ENCODE measurements around the gene DLG5.

DLG5 gene

DNA sequence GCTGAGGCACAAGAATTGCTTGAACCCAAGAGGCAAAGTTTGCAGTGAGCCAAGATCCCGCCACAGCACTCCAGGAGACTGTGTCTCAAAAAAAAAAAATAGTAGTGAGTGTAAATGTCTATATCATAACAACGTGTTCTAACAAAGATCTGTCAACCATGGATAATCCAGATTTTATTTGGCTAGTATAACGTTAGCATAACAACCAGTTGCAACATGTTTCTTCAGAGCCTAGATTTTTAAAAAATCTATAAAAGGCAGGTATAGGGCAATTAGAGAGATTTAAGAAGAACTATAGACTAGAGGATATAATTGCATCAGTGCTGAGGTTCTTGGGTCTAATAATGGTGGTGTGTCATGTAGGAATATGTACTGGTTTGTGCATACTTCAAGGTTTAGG, 30.5 kb downstream of the DLG5 start:
- Histone ChIP-seq H3K27ac (no peak overlapping the region), H3K9me3 (no peaks in the 10 kb centered on the region), H3K9ac (no peak overlapping the region), H3K4me1 (peaks cover 19% of the 10 kb centered on the region), H3K4me2 (no peak overlapping the region), H3K36me3 (no peaks in the 10 kb centered on the region), H4K20me1 (peaks cover 85% of the 10 kb centered on the region), H3K27me3 (no peaks in the 10 kb centered on the region), H3K4me3 (no peak overlapping the region)
- no peak for TF ChIP-seq Cebpa-rat (IDR thresholded peaks at IDR 0.05)

DNA sequence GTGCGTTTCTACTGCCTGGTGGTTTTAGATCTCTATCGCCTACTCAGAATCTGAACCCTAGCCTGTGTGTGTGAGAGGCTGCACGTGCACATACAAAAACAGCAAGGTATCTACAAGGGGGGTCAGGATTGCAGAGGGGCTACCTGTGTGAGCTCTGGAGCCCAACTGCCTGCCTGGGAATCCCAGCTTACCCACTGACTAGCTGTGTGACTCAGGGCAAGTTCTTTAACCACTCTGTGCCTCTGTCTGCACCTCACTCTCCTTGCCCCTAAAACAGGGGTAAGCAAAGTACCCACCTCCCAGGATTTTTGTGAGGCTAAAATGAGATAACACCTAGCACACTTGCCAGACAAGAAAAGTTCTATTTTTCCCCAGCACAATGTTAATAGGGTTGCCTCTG, 32.5 kb downstream of the DLG5 start:
- Histone ChIP-seq H3K4me2 (no peak overlapping the region), H3K9me3 (no peaks in the 10 kb centered on the region), H4K20me1 (peaks cover 90% of the 10 kb centered on the region), H3K9ac (no peak overlapping the region), H3K4me3 (no peak overlapping the region), H3K4me1 (peaks cover 8% of the 10 kb centered on the region), H3K36me3 (no peaks in the 10 kb centered on the region), H3K27me3 (no peaks in the 10 kb centered on the region), H3K27ac (no peak overlapping the region)
- TF ChIP-seq Cebpa-rat (IDR thresholded peaks at IDR 0.05), result no peak

GRCh38 chr10:77893386-77893785, 33.2 kb downstream of the DLG5 start:
- H3K27ac ChIP-seq, result no peak overlapping the region
- no peak overlapping the region for H3K4me3 ChIP-seq
- no peaks in the 10 kb centered on the region for H3K27me3 ChIP-seq
- H3K9me3 ChIP-seq, result no peaks in the 10 kb centered on the region
- no peak overlapping the region for H3K4me2 ChIP-seq
- peaks cover 1% of the 10 kb centered on the region; the same call in 1 of the 2 replicates for H3K4me1 ChIP-seq
- H3K9ac ChIP-seq, result no peak overlapping the region
- H3K36me3 ChIP-seq, result no peaks in the 10 kb centered on the region
- peaks cover 90% of the 10 kb centered on the region for H4K20me1 ChIP-seq
- TF ChIP-seq Cebpa-rat (IDR thresholded peaks at IDR 0.05), result no peak

GRCh38 chr10:77892761-77893160, 33.8 kb downstream of the DLG5 start:
- Histone ChIP-seq H3K36me3 (no peaks in the 10 kb centered on the region), H3K9me3 (no peaks in the 10 kb centered on the region), H3K27ac (no peak overlapping the region), H3K9ac (no peak overlapping the region), H4K20me1 (peaks cover 90% of the 10 kb centered on the region), H3K27me3 (no peaks in the 10 kb centered on the region), H3K4me3 (no peak overlapping the region), H3K4me2 (no peak overlapping the region), H3K4me1 (no peaks in the 10 kb centered on the region)
- no peak for TF ChIP-seq Cebpa-rat (IDR thresholded peaks at IDR 0.05)

DNA sequence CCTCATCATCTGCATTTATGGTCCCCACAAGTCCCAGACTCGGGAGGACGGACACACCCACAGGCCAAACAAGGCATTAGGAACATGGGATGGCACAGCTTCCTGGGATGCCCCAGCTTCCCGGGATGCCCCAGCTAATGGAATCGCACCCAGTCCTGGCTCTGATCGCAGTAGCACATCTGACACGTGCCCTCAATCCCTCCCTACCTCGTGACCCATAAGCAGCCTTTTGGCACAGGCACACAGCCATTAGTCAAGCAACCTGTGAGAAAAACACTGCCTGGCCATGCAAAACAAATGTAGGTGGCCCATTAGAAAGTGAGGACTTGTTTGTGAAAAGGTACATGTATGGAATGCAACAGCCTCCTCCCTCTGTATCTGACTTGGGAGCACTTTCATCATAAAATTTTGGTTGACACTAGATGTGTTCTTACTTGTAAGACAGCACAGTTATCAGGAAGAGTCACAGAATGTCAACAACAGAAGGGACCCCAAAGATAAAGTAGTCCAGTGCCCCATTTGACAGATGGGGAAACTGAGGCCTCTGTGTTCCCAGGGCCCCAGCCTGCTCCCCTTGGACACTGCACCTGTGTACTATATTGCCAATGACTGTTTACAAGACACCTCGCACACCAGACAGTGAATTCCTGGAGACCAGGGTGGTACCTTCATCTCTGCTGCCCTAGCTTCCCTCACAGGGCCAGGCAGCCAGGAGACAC, 34.4 kb downstream of the DLG5 start:
- Histone ChIP-seq H3K9me3 (no peaks in the 10 kb centered on the region), H3K27me3 (no peaks in the 10 kb centered on the region), H3K4me3 (no peak overlapping the region), H3K4me2 (no peak overlapping the region), H4K20me1 (peaks cover 94% of the 10 kb centered on the region), H3K9ac (no peak overlapping the region), H3K36me3 (no peaks in the 10 kb centered on the region), H3K4me1 (no peaks in the 10 kb centered on the region), H3K27ac (no peak overlapping the region)
- TF ChIP-seq Cebpa-rat (IDR thresholded peaks at IDR 0.05), result no peak

GRCh38 chr10:77890097-77890496, 36.5 kb downstream of the DLG5 start:
- Histone ChIP-seq H4K20me1 (peaks cover 93% of the 10 kb centered on the region), H3K4me3 (no peak overlapping the region), H3K27me3 (no peaks in the 10 kb centered on the region), H3K4me1 (0 out of 2 replicates have a peak, but pooled peaks cover 5% of the 10 kb centered on the region), H3K9ac (no peak overlapping the region), H3K9me3 (no peaks in the 10 kb centered on the region), H3K36me3 (no peaks in the 10 kb centered on the region), H3K4me2 (no peak overlapping the region), H3K27ac (no peak overlapping the region)
- TF ChIP-seq Cebpa-rat (IDR thresholded peaks at IDR 0.05), result no peak

DNA sequence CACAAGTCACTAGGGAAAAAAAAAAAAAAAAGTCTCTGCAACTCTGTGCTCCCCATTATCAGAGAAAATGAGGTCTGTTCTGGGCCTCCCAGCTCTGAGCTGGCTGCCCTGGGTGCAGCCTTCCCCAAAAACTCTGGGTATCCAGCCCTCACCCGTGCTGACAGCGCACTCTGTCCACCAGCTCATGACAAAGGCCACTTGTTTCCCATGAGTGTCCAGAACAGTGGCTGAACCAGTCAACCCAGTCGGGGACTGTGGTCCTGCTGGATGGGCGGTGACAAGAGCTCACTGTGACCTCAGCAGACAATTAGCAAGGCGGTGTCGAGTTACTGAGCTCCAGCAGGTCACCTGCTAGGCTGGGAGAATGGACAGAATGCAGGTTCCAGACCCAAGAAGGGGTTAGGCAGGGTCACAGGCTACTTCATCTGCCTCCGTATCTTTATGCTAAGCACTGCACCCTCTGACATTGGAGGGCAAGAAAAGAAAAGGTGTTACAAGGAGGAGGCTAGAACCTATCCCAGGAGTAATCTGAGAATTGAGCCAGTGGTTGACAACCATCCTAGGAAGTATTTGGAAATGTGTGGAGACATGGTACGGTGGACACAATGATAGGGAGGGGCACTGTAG, 37.2 kb downstream of the DLG5 start:
- Histone ChIP-seq H3K9me3 (no peaks in the 10 kb centered on the region), H3K27me3 (no peaks in the 10 kb centered on the region), H3K4me3 (no peak overlapping the region), H4K20me1 (peaks cover 94% of the 10 kb centered on the region), H3K36me3 (no peaks in the 10 kb centered on the region), H3K27ac (no peak overlapping the region), H3K9ac (no peak overlapping the region), H3K4me1 (0 out of 2 replicates have a peak, but pooled peaks cover 5% of the 10 kb centered on the region), H3K4me2 (no peak overlapping the region)
- no peak for TF ChIP-seq Cebpa-rat (IDR thresholded peaks at IDR 0.05)

DNA sequence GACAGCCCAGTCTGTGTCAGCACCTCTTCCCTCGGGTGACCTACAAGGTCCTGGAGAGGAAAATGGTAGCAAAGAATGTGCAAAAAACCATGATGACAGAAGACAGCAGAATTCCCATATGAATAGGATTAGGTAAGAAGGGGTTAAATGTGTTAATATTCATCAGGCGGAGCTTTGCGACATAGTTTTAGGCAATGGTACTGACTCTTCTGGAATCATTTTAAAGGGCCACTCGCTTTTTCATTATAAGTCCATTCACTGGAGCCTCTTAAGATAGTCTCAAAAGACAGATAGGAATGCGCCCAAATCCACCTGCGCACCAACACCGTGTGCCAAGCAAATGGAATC, 38.2 kb downstream of the DLG5 start:
- Histone ChIP-seq H3K9me3 (no peaks in the 10 kb centered on the region), H3K9ac (no peak overlapping the region), H3K27me3 (no peaks in the 10 kb centered on the region), H3K27ac (no peak overlapping the region), H3K4me1 (0 out of 2 replicates have a peak, but pooled peaks cover 5% of the 10 kb centered on the region), H3K4me2 (no peak overlapping the region), H4K20me1 (peaks cover 89% of the 10 kb centered on the region), H3K4me3 (no peak overlapping the region), H3K36me3 (no peaks in the 10 kb centered on the region)
- TF ChIP-seq Cebpa-rat (IDR thresholded peaks at IDR 0.05), result no peak

GRCh38 chr10:77887631-77888355, 38.8 kb downstream of the DLG5 start:
- no peak overlapping the region for H3K27ac ChIP-seq
- H3K9ac ChIP-seq, result no peak overlapping the region
- peaks cover 88% of the 10 kb centered on the region for H4K20me1 ChIP-seq
- H3K27me3 ChIP-seq, result no peaks in the 10 kb centered on the region
- no peak overlapping the region for H3K4me3 ChIP-seq
- no peak overlapping the region for H3K4me2 ChIP-seq
- H3K36me3 ChIP-seq, result no peaks in the 10 kb centered on the region
- no peak for TF ChIP-seq Cebpa-rat (IDR thresholded peaks at IDR 0.05)
- no peaks in the 10 kb centered on the region for H3K9me3 ChIP-seq
- 0 out of 2 replicates have a peak, but pooled peaks cover 5% of the 10 kb centered on the region for H3K4me1 ChIP-seq

DNA sequence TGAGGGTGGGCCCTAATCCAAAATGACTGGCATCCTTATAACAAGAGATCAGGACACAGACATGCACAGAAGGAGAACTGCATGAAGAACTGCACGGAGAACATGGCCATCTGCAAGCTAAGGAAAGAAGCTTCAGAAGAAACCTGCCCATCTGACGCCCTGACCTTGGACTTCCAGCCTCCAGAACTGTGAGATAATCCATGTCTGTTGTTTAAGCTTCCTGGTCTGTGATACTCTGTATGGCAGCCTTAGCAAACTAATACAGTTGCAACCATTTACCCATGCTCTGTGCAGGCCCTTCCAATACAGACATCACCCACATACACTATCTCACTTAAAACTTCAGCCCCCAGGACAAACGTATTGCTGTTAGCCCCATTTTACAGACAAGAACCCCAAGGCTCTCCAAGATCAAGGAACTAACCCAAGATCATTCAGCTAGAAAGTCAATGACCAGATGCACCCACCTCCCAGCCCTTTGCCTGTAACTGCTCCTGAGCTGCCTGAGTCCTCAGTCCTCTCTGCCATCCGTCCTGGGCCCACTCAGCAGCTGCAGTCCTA, 39.7 kb downstream of the DLG5 start:
- H3K27ac ChIP-seq, result no peak overlapping the region
- H3K4me2 ChIP-seq, result no peak overlapping the region

More for the DNA sequence above, 39.7 kb downstream of the DLG5 start:
- no peaks in the 10 kb centered on the region for H3K9me3 ChIP-seq
- H3K4me3 ChIP-seq, result no peak overlapping the region
- no peaks in the 10 kb centered on the region for H3K27me3 ChIP-seq
- H3K4me1 ChIP-seq, result 0 out of 2 replicates have a peak, but pooled peaks cover 5% of the 10 kb centered on the region
- no peak overlapping the region for H3K9ac ChIP-seq
- peaks cover 83% of the 10 kb centered on the region for H4K20me1 ChIP-seq
- no peaks in the 10 kb centered on the region for H3K36me3 ChIP-seq
- TF ChIP-seq Cebpa-rat (IDR thresholded peaks at IDR 0.05), result no peak
